HG03520 (cell line): ENCODE data around the gene TMEM272.

ENCODE experiments used
- ATAC-seq: cut with Tn5 transposase; IDR thresholded peaks from one replicate; pipeline ENCODE4 v1.9.1; 2021; ENCODE audit warnings: mild to moderate bottlenecking, moderate library complexity; ENCODE audit not compliant: unreplicated experiment

Gene TMEM272

GRCh38 chr13:51844862-51845573, at the start of gene TMEM272:
Gene TMEM272 (minus strand): TSS chr13:51845177. CDS start chr13:51838530, 6,647 bp downstream.
- no peak for ATAC-seq

- ATAC-seq, result no peak
Measured at GRCh38 chr13:51894239-51894638, 49.3 kb upstream of the TMEM272 start.

GRCh38 chr13:51892657-51893056, 47.7 kb upstream of the TMEM272 start:
- no peak for ATAC-seq

- no peak for ATAC-seq
Measured at GRCh38 chr13:51887468-51887867, 42.5 kb upstream of the TMEM272 start.

GRCh38 chr13:51885651-51886050, 40.7 kb upstream of the TMEM272 start:
- ATAC-seq, result no peak

GRCh38 chr13:51883226-51883600, 38.2 kb upstream of the TMEM272 start:
- no peak for ATAC-seq

GRCh38 chr13:51882570-51883225, 37.7 kb upstream of the TMEM272 start:
- ATAC-seq, result no peak

- no peak for ATAC-seq
Measured at GRCh38 chr13:51881296-51881695, 36.3 kb upstream of the TMEM272 start.

- no peak for ATAC-seq
Measured at GRCh38 chr13:51879133-51879532, 34.2 kb upstream of the TMEM272 start.

GRCh38 chr13:51874651-51875050, 29.7 kb upstream of the TMEM272 start:
- ATAC-seq, result no peak

- ATAC-seq, result no peak
Measured at GRCh38 chr13:51873837-51874236, 28.9 kb upstream of the TMEM272 start.

GRCh38 chr13:51873117-51873798, 28.3 kb upstream of the TMEM272 start:
- no peak for ATAC-seq

- no peak for ATAC-seq
Measured at GRCh38 chr13:51870616-51871015, 25.6 kb upstream of the TMEM272 start.

- ATAC-seq, result no peak
Measured at GRCh38 chr13:51869916-51870315, 24.9 kb upstream of the TMEM272 start.

GRCh38 chr13:51867062-51867461, 22.1 kb upstream of the TMEM272 start:
- ATAC-seq, result no peak

GRCh38 chr13:51865838-51866237, 20.9 kb upstream of the TMEM272 start:
- ATAC-seq, result no peak

GRCh38 chr13:51862957-51863356, 18.0 kb upstream of the TMEM272 start:
- ATAC-seq, result no peak

- no peak for ATAC-seq
Measured at GRCh38 chr13:51861723-51862300, 16.8 kb upstream of the TMEM272 start, which contains the start of gene CCDC70. Gene CCDC70 (plus strand): TSS chr13:51861969. CDS start chr13:51865412, 3,443 bp downstream.

- no peak for ATAC-seq
Measured at GRCh38 chr13:51858433-51859247, 13.7 kb upstream of the TMEM272 start.

GRCh38 chr13:51856998-51857397, 12.0 kb upstream of the TMEM272 start:
- no peak for ATAC-seq
